ENCODE data around the gene ACP2.

Gene ACP2, protein sequence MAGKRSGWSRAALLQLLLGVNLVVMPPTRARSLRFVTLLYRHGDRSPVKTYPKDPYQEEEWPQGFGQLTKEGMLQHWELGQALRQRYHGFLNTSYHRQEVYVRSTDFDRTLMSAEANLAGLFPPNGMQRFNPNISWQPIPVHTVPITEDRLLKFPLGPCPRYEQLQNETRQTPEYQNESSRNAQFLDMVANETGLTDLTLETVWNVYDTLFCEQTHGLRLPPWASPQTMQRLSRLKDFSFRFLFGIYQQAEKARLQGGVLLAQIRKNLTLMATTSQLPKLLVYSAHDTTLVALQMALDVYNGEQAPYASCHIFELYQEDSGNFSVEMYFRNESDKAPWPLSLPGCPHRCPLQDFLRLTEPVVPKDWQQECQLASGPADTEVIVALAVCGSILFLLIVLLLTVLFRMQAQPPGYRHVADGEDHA

DNA sequence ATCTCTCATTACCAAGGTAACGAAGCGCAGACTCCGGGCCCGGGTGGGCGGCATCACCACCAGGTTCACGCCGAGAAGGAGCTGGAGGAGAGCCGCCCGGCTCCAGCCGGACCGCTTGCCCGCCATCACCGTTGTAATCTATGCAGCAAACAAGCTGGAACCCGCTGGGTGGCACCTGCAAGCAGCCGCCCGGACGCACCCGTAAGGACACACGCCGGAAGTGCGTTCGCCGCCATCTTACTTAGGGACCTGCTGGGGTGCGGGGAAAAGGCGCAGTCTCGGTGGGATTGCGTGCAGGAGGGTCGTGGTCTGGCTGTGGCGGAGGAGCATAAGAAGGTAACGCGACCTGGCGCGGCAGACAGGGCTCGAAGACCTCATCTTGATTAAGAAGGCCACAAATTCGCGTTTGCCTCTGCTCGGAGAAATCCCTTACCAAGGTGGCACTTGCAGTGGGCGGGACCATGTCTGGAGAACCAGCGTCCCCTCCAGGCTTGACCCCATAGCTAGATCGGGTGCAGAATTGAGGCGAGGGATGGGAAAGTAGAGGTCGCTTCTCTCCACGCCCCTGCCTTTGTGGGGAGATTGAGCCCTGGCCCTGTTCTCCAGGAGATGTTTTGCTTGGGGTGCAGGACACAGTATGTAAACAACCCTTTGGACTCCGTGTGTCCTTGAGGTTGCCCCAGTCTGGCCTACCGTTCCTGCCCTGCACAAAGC lies at the start of gene ACP2:
Gene ACP2 (minus strand): TSS at position 151 of the 714 bp plus-strand sequence. CDS start 25 bp downstream, at position 126.
- peak; percentile 45 for TF ChIP-seq CTCF (conservative IDR thresholded peaks at IDR 0.05; ENCODE audit: low read length)
- peak within 1 kb of the TSS; percentile 98 for H3K4me3 ChIP-seq (ENCODE audit: low read length)
- DNase-seq (ENCODE audit: low read depth) = peak; percentile 87

- H3K4me3 ChIP-seq (ENCODE audit: low read length) = no peak overlapping the region
- no peak for TF ChIP-seq CTCF (conservative IDR thresholded peaks at IDR 0.05; ENCODE audit: low read length)
- no peak for DNase-seq (ENCODE audit: low read depth)
Measured at GRCh38 chr11:47296045-47296444, 47.4 kb upstream of the ACP2 start.

DNA sequence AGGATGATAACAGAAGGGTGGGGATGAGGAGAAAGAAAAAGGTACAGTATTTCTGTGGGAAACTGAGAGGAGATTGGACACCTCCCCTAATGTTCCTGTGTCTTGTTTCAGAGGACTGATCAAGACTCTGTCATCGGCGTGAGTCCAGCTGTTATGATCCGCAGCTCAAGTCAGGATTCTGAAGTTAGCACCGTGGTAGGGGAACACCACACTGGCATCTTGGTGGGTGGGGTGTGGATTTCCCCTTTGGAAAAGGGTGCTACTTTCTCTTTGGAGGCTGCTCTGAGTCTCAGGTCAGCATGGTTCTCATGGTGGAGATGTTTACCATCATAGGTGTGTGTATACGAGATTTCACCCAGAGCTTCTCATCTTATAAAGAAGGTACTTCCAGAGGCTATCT lies 46.8 kb upstream of the ACP2 start:
- DNase-seq (ENCODE audit: low read depth) = no peak
- no peak for TF ChIP-seq CTCF (conservative IDR thresholded peaks at IDR 0.05; ENCODE audit: low read length)
- no peak overlapping the region for H3K4me3 ChIP-seq (ENCODE audit: low read length)

DNA sequence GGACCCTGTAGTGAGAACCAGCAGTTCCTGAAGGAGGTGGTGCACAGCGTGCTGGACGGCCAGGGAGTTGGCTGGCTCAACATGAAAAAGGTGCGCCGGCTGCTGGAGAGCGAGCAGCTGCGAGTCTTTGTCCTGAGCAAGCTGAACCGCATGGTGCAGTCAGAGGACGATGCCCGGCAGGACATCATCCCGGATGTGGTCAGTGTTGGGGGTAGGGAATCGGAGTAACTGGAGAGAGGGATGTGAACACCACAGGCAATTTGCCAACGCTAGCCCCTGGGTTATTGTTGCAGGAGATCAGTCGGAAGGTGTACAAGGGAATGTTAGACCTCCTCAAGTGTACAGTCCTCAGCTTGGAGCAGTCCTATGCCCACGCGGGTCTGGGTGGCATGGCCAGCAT lies 41.2 kb upstream of the ACP2 start:
- TF ChIP-seq CTCF (conservative IDR thresholded peaks at IDR 0.05; ENCODE audit: low read length) = no peak
- no peak overlapping the region for H3K4me3 ChIP-seq (ENCODE audit: low read length)
- no peak for DNase-seq (ENCODE audit: low read depth)

- no peak for DNase-seq (ENCODE audit: low read depth)
- no peak for TF ChIP-seq CTCF (conservative IDR thresholded peaks at IDR 0.05; ENCODE audit: low read length)
- H3K4me3 ChIP-seq (ENCODE audit: low read length) = no peak overlapping the region
Measured at GRCh38 chr11:47288066-47288465, 39.5 kb upstream of the ACP2 start.

DNA sequence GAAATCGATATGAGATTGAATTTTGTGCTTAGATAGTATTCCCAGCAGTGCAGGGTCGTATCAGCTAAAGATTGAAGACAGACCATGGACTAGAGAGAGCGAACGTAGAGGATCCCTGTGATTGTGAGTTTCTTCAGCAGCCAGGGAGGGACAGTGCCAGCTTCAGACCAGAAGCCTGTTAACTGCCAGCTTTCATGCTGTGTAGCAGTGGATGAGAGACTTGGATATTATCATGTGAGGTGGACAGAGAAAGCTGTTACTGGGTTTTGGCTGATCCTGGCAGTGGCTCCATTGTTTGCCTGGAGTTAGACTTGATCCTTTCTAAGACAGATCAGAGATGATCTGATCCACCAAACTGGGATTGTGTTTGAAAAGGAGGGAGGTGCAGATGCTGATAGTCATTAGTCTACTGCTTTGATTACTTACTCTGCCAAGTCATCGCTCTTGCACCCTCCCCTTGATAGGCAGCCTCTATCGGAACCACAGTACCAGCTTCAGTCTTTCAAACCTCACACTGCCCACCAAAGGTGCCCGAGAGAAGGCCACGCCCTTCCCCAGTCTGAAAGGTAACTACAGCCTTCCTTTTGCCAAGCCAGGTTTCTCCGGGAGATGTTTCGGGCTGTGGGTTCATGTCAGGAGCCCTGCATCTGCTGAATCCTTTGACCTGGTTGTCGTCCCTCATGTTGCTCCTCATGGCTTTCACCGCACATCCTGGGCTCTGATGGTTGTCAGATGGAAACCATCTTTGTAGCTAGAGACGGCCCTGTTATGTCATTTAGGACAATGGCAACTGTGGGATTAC lies 37.6 kb upstream of the ACP2 start:
- DNase-seq (ENCODE audit: low read depth) = no peak
- no peak for TF ChIP-seq CTCF (conservative IDR thresholded peaks at IDR 0.05; ENCODE audit: low read length)

More for the DNA sequence above, 37.6 kb upstream of the ACP2 start:
- H3K4me3 ChIP-seq (ENCODE audit: low read length) = no peak overlapping the region
